ENCODE results near the gene KIAA1614.

The KIAA1614 gene

DNA sequence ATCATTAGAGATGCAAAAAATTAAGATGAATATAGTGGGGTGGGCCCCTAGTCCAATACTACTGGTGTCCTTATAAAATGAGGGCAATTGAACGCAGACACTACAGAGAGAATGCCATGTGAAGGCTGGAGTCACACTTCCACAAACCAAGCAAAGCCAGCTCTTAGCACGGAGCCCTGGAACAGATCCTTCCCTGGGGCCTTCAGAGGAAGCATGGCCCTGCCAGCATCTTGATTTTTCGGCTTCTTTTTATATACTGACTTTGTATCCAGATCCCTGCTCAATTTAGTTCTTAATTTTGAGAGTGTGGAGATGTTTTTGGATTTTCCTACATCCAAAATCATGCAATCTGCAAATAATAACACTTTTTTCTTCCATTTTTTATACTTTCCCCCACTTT lies 10.2 kb upstream of the KIAA1614 start:
- DNase-seq = no peak
- in situ Hi-C loops (cut with HindIII; ENCODE audit: low pct_ligation_motif_present, low pct_unique_long_range_greater_than_20kb, low sequenced_read_pairs) = loop anchor here (25.0 kb wide), 1 partner anchor 260 kb away; no protein-coding TSS in a partner anchor

DNA sequence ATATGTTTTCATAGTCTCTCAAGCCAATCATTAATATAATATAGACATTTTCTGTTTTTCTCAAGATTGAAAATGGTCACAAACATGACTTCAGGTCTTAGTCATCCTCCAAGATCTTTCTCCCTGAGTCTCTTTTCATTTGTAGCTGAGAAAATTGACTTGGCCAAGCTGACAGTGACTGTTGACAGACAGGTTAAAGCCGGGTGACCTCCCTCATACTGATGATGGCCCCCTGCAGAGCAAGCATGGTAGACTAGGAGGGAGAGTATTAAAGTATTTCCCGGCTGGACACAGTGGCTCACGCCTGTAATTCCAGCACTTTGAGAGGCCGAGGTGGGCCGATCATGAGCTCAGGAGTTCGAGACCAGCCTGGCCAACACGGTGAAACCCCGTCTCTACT lies 6.8 kb upstream of the KIAA1614 start:
- DNase-seq = no peak
- in situ Hi-C loops (cut with HindIII; ENCODE audit: low pct_ligation_motif_present, low pct_unique_long_range_greater_than_20kb, low sequenced_read_pairs) = loop anchor here (25.0 kb wide), 1 partner anchor 256 kb away; no protein-coding TSS in a partner anchor

DNA sequence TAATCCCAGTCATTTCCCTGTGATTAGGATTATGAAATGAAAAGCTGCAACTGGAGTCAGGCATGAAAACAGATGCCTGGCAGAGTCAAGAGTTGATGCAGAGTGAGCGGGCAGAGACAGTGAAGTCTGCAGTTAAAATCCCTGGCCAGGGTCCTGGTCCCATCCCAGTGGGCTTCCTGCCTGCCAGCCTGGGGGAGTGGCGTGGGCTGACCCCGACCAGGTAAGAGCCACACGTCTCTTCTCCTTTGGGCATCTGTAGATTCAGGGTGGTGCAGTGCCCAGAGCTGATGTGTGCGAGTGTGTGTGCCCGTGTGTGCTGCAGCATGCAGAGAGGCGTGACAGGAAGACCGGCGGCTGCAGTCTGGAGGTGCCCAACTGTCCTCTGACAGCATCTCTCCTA lies 6.2 kb upstream of the KIAA1614 start:
- in situ Hi-C loops (cut with HindIII; ENCODE audit: low pct_ligation_motif_present, low pct_unique_long_range_greater_than_20kb, low sequenced_read_pairs) = loop anchor here (25.0 kb wide), 1 partner anchor 256 kb away; no protein-coding TSS in a partner anchor
- DNase-seq = no peak

DNA sequence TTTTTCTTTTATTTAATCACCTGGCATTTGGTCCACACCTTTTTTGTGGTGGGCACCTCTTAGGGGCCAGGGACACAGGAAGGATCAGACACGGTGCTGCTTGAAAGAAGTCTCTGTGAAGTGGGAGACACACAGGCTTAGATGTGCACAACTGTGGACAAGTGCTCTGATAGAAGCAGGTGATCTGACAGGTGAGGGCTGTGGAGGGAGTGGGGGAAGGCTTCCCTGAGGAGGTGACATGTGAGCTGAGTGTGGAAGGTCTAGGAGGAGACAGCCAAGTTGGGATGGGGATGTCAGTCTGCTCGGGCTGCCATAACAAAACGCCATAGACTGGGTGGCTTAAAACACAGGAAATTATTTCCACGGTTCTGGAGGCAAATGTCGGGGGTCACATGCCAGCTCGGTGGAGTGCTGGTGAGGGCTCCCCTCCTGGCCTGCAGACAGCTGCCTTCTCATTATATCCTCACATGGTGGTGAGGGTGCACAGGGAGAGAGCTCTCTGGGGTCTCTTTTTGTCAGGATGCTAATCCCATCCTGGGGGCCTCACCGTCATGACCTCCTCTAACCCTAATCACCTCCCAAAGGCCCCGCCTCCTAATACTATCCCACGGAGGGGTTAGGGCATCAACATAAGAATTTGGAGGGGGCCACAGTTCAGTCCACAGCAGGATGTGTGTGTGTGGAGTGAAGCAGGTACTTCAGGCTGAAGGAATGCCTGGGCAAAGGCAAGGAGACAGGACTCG lies 5.2 kb upstream of the KIAA1614 start:
- in situ Hi-C loops (cut with HindIII; ENCODE audit: low pct_ligation_motif_present, low pct_unique_long_range_greater_than_20kb, low sequenced_read_pairs) = loop anchor here (25.0 kb wide), 1 partner anchor 255 kb away; no protein-coding TSS in a partner anchor

DNA sequence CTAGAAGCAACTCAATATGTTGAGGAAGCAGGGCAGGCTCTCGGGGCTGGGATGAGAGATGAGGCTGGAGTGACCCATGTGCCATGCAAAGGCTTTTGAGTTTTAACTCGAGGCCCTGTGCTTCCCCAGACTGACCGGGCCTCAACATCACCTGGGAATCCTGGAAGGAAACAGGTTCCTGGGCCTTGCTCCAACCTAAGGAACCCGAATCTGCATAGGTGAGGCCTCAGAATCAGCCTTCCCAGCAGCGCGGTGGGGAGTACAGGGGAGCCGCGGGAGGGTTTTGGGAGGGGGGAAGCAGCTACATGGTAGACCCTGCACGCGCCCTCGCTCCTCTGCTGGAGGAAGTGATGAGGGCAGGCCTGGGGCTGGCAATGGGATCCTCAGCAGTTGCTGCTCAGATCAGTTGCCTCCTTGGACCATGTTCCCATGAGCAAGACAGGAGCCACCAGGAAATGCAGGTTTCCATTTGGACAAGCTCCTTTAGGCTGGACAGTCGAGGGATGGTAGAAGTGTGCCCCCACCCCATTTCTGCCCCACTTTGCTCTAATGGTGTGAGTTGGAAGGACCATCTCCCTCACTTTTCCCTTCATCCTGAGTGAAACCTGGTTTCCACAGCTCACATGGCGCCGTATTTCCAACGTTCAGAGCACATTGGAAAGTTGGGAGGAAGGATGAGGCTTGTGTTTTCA lies 4.5 kb upstream of the KIAA1614 start:
- DNase-seq = no peak
- in situ Hi-C loops (cut with HindIII; ENCODE audit: low pct_ligation_motif_present, low pct_unique_long_range_greater_than_20kb, low sequenced_read_pairs) = loop anchor here (25.0 kb wide), 1 partner anchor 254 kb away; no protein-coding TSS in a partner anchor

More for the DNA sequence above, 5.2 kb upstream of the KIAA1614 start:
- DNase-seq = no peak

DNA sequence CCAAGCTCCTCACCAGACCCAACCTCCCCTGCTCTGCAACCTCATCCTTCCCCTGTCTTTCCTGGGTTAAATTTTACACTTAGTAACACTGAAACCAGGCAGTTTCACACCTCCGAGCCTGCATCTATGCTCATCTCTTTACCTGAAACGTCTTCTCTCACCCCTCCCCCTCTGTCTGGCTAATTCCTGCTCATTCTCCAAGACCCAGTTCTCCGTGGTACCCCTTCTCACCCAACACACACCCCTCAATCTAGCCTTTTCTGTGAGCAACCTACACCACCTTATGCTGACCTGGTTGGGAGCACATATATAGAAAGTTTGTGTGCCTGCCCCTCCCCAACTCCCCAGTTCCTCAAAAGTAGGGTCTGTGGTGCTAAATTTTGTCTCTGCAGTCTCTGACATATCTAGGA lies 3.7 kb upstream of the KIAA1614 start:
- no peak for DNase-seq
- in situ Hi-C loops (cut with HindIII; ENCODE audit: low pct_ligation_motif_present, low pct_unique_long_range_greater_than_20kb, low sequenced_read_pairs) = loop anchor here (25.0 kb wide), 1 partner anchor 253 kb away; no protein-coding TSS in a partner anchor

DNA sequence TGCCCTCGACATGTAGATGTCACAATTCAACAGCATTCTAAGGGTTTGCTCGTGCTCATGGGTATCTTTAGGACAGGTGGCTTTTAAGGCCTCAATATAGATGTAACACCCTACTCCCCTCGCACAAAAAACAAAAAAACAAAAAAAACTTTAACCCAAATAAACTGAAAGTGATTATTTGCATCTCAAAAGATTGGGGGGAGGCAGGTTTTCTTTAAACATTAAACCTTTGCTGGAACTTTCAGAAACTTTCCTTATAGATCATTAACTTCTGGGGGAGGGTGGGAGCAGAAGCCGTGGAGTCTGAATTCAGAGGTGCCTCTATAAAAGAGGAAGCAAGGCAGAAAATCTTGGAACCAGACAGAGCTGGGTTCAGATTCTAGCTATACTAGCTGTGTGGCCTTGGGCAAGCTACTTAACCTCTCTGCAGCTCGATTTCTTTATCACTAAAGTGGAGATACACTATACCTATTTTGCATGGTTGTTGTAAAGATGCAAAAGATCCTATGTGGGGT lies 3.2 kb upstream of the KIAA1614 start:
- in situ Hi-C loops (cut with HindIII; ENCODE audit: low pct_ligation_motif_present, low pct_unique_long_range_greater_than_20kb, low sequenced_read_pairs) = loop anchor here (25.0 kb wide), 1 partner anchor 253 kb away; no protein-coding TSS in a partner anchor
- peak; percentile 19 for DNase-seq

DNA sequence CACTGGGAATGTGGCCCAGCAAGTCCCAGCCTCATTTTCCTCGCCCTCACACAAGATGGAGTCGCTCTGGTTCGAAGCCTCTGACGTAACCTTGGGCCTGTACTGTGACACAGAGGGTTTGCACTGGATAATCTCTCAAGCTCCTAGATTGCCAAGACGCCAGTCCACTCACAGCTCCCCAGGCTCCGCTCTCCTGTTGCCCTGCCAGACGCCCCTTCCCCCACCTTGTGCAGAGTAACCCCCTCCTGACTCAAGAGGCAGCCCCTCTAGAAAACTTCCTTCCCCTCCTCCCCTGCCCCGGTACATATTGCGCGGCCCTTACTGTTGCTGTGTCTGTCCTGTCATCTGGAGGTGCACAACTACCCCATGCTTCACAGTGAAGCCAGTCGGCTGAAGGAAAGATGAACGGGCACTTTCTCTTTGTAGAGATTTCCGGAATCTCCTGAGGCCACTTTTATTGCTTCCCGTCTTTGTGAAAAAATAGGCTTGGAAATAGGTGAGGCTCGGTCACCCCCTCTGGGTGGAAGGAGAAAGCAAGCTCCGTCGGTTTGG lies 981 bp upstream of the KIAA1614 start:
- peak; percentile 35 for DNase-seq
- in situ Hi-C loops (cut with HindIII; ENCODE audit: low pct_ligation_motif_present, low pct_unique_long_range_greater_than_20kb, low sequenced_read_pairs) = loop anchor here (25.0 kb wide), 1 partner anchor 251 kb away; no protein-coding TSS in a partner anchor

DNA sequence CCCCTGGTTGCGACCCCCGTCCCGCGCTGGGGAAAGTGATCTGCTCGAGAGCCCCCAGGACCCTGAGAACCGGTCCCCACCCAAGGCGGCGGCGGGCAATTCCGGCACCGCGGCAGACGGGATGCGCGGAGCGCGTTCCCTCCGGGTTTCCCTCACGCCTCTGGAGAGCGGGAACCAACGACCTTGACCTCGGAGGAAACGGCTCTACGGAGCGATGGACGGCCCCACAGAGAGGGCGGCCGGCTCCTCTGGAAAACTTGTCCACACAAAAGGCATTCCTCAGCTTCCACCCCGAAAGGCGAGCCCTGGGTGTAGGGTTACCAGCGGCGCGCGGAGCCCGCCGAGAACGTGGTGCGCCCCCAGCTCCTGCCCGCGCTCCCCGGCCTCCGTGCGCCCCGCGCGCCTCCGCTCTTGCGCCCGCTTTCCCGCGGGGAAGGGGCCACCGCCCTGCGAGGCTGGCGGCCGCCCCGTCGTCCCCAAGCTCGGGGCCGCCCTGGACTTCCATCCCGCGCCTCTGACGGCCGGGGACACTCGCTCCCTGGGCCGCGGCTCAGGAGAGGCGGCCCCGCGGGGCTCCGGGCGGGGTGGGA lies 391 bp upstream of the KIAA1614 start:
- in situ Hi-C loops (cut with HindIII; ENCODE audit: low pct_ligation_motif_present, low pct_unique_long_range_greater_than_20kb, low sequenced_read_pairs) = loop anchor here (25.0 kb wide), 1 partner anchor 250 kb away; no protein-coding TSS in a partner anchor
- DNase-seq = peak; percentile 42

DNA sequence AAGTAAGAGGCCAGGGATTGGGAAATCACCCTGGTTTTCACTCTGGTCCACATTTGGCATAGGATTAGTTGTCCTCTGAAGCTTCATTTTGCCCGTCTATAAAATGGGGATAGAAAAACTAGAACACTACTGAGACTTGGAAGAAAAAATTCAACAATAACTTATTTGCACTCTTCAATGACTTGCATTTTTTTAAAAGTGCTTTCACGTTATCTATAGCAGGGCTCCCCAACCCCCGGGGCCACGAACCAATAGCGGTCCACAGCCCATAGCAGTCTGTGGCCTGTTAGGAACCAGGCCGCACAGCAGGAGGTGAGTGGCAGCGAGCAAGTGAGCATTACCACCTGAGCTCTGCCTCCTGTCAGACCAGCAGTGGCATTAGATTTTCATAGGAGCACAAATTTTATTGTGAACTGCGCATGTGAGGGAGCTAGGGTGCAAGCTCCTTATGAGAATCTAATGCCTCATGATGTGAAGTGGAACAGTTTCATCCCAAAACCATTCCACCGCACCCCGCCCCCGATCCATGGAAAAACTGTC lies 2.8 kb downstream of the KIAA1614 start:
- in situ Hi-C loops (cut with HindIII; ENCODE audit: low pct_ligation_motif_present, low pct_unique_long_range_greater_than_20kb, low sequenced_read_pairs) = loop anchor here (25.0 kb wide), 1 partner anchor 247 kb away; no protein-coding TSS in a partner anchor

DNA sequence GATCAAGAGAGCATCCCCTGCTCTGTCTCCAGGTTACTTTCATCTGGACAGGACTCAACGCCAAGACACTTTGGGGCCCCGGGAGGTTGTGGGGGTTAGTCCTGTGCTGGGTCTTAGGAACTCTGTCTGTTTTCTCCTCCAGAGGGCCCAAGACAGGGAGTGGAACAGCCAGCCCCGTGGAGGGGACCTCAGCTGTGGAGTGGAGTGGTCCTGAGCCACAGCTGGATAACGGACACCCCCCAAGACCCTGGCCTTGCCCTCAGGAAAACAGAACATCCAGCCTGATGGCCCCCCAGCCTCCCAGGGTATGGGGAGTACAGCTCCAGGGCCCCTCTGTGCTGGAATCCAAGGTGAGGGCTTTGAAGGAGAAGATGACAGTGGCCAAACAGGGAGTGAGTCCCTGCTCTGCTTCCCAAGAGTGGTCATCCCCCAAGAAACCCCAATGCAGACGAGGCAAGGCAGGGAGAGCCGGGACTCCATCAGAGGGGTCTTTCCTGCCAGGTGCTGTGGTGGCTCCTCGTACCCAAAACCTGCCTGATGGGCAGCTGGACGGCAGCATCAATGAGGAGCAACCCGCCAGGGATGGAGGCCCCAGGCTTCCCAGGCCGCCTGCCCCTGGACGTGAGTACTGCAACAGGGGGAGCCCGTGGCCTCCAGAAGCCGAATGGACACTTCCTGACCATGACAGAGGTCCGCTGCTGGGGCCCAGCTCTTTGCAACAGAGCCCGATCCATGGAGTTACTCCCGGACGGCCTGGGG lies 3.5 kb downstream of the KIAA1614 start:
- DNase-seq = no peak
- in situ Hi-C loops (cut with HindIII; ENCODE audit: low pct_ligation_motif_present, low pct_unique_long_range_greater_than_20kb, low sequenced_read_pairs) = loop anchor here (25.0 kb wide), 1 partner anchor 246 kb away; no protein-coding TSS in a partner anchor

More for the DNA sequence above, 2.8 kb downstream of the KIAA1614 start:
- no peak for DNase-seq

DNA sequence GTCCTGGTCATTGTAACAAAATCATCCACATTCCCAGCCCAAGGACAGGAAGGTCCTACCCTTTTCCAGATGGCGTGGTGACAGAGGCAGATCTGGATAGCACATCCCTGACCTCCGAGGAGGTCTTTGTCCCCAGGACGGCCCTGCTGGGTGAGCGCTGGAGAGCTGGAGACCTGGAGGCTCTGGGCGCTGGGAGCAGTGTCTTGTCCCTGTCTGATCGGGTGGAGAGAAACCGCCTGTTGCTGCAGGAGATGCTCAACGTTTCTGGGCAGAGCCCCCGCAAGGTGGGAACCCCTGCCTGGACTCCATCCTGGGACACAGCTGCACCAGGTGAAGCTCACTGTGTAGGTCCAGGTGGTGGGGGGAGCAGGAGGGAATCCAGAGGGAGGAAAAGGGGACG lies 4.1 kb downstream of the KIAA1614 start:
- DNase-seq = no peak
- in situ Hi-C loops (cut with HindIII; ENCODE audit: low pct_ligation_motif_present, low pct_unique_long_range_greater_than_20kb, low sequenced_read_pairs) = loop anchor here (25.0 kb wide), 1 partner anchor 246 kb away; no protein-coding TSS in a partner anchor

DNA sequence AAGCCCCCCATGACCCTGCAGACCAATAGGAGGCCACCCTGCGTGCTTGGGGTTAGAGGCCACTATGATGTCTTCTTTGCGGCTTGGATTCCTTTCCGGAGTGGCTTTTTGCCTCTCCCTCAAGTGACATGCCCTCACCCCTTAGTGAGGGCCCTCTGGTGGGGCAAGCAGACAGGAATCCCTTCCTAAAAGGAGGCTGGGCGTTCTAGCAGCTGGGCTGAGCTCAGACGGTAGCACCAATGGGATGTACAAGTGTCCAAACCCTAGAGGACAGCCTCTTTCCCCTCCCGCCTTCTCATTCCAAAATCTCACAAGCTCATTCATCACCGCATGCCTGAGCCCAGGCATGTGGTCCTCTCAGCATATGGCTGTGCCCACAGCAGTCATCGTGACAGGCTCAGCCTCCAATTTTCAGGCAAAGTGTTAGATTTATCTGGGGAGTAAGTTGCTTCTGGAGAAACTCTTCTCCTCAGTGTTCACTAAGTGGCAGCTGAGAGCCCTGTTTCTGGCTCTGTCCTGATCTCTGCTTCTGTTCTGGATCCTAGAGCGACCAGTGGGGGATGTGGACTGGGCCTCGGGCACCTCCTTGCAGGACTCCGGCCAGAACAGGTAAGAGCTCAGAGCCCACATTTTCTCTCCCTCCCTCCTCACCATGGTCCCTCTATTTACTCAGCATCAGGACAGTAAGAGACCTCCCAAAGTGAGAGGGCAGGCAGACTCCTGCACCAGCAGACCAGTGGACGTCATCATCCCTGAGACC lies 4.8 kb downstream of the KIAA1614 start:
- DNase-seq = no peak
- in situ Hi-C loops (cut with HindIII; ENCODE audit: low pct_ligation_motif_present, low pct_unique_long_range_greater_than_20kb, low sequenced_read_pairs) = loop anchor here (25.0 kb wide), 1 partner anchor 245 kb away; no protein-coding TSS in a partner anchor

DNA sequence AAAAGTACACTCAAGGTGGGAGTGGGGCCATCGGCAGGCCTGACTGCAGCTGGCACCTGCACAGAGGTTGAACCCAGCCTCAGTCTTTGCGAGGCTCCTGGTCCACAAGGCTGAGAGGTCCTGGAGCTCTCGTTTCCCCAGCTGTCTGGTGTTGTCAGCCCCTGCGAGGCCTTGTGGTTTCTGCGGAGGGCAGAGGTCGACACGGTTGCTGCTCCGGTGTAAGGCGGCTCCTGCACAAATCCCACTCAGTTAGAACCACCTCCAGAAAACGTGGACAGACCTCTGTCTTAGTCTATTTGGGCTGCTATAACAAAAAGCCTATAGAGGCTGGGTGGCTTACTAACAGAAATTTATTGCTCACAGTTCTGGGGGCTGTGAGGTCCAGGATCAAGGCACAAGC lies 5.8 kb downstream of the KIAA1614 start:
- DNase-seq = no peak
- in situ Hi-C loops (cut with HindIII; ENCODE audit: low pct_ligation_motif_present, low pct_unique_long_range_greater_than_20kb, low sequenced_read_pairs) = loop anchor here (25.0 kb wide), 1 partner anchor 244 kb away; no protein-coding TSS in a partner anchor

DNA sequence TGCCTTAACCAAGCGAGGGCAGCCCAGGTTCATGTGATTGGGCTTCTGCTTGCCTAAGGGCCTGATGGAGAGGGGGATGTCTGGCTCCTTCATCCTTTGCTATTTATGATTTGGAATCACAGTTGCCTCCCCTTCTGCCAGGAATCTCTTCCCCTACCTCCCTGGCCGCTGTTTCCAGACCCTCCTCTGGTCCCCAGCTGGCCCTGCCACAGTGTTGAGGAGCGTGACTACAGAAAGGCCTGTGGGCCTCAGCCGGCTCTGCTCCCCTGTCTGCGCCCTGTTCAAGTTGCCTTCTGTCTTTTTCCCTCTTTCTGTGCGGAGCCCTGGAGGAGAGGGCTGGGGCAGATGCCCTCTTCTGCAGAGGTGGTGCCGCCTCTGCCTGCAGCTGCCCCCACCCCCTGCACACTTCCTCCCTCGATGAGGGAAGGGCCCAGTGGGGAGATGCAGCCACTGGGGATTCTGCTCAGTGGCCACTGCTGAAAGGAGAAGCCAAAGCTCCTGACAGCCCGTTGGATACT lies 6.5 kb downstream of the KIAA1614 start:
- in situ Hi-C loops (cut with HindIII; ENCODE audit: low pct_ligation_motif_present, low pct_unique_long_range_greater_than_20kb, low sequenced_read_pairs) = loop anchor here (25.0 kb wide), 1 partner anchor 243 kb away; no protein-coding TSS in a partner anchor
- no peak for DNase-seq

DNA sequence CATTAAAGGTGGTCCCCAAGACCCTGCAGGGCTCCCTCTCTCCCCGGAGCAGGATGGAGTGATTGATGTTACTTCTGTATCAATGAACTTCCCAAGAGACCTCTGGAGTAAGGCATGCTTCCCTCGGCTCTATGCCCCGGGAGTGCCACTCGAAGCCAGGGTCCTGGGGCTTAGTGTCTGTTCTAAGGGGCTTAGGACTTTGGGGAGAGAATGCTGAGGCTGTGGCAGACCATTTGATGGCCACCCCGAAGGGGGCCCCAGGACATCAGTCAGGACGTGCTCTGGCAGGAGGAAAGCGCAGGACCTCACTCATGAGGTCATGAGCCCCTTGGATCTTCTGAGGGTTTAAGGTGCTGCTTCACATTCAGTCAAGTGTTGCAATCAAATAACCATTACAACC lies 7.5 kb downstream of the KIAA1614 start:
- in situ Hi-C loops (cut with HindIII; ENCODE audit: low pct_ligation_motif_present, low pct_unique_long_range_greater_than_20kb, low sequenced_read_pairs) = loop anchor here (25.0 kb wide), 1 partner anchor 242 kb away; no protein-coding TSS in a partner anchor
- no peak for DNase-seq
